ENCODE data around the gene SSTR3. TPM values are rescaled to one million over a fixed set of nuclear protein-coding genes. Genes with fewer than 3 reads are reported as not detected.
A peak's percentile ranks its signal among the peaks of the same experiment; 100 is the strongest.

SSTR3 gene
- total RNA-seq, 1 experiment from 2014 or later: not detected

- ChIA-PET POLR2A (interaction anchor here (0.7 to 3.0 kb wide), 6 partner anchors 9 to 682 kb away, joined by 3 to 27 read pairs (median 4); no protein-coding TSS in a partner anchor), CTCF (interaction anchor here (0.6 to 6.5 kb wide), 6 partner anchors 16 to 388 kb away, joined by 3 to 62 read pairs (median 5); no protein-coding TSS in a partner anchor)
- DNase-seq (ENCODE audit: unreplicated experiment): peak; percentile 74
- Mint-ChIP-seq H3K27ac (ENCODE audit: low read depth, unreplicated experiment) (peak within 1 kb of the TSS; percentile 35), H3K36me3 (ENCODE audit: insufficient read depth, unreplicated experiment) (no peaks in the 10 kb centered on the region), H3K9me3 (ENCODE audit: unreplicated experiment) (no peaks in the 10 kb centered on the region), H3K4me1 (ENCODE audit: insufficient read depth, unreplicated experiment) (peaks cover 13% of the 10 kb centered on the region), H3K27me3 (ENCODE audit: insufficient read depth, unreplicated experiment) (no peaks in the 10 kb centered on the region), H3K4me3 (ENCODE audit: unreplicated experiment) (peak within 1 kb of the TSS; percentile 80)
- TF ChIP-seq CTCF (IDR thresholded peaks at IDR 0.05; ENCODE audit: unreplicated experiment): no peak
- intact Hi-C loops (cut with micrococcal nuclease): no loop called here
- BruUV-seq (replicated peaks): no TSS peak
Observed at GRCh38 chr22:37244114-37244921, 32.0 kb upstream of the SSTR3 start, which contains the start of gene RAC2. RAC2 (minus strand) TSS chr22:37244269; CDS start chr22:37244148, 121 bp downstream.

GRCh38 chr22:37243402-37244113, 31.3 kb upstream of the SSTR3 start:
- Mint-ChIP-seq H3K27ac (ENCODE audit: low read depth, unreplicated experiment) (peak overlapping the region; percentile 35), H3K36me3 (ENCODE audit: insufficient read depth, unreplicated experiment) (no peaks in the 10 kb centered on the region), H3K4me1 (ENCODE audit: insufficient read depth, unreplicated experiment) (peaks cover 13% of the 10 kb centered on the region), H3K27me3 (ENCODE audit: insufficient read depth, unreplicated experiment) (no peaks in the 10 kb centered on the region), H3K9me3 (ENCODE audit: unreplicated experiment) (no peaks in the 10 kb centered on the region), H3K4me3 (ENCODE audit: unreplicated experiment) (peak overlapping the region; percentile 80)
- ChIA-PET POLR2A (interaction anchor here (0.5 to 3.0 kb wide), 6 partner anchors 10 to 498 kb away, joined by 3 to 27 read pairs (median 4); no protein-coding TSS in a partner anchor), CTCF (interaction anchor here (0.6 to 6.5 kb wide), 7 partner anchors 17 to 461 kb away, joined by 3 to 62 read pairs (median 4); no protein-coding TSS in a partner anchor)
- intact Hi-C loops (cut with micrococcal nuclease): no loop called here
- no peak for DNase-seq (ENCODE audit: unreplicated experiment)
- no TSS peak for BruUV-seq (replicated peaks)
- no peak for TF ChIP-seq CTCF (IDR thresholded peaks at IDR 0.05; ENCODE audit: unreplicated experiment)

- peaks cover 7% of the 10 kb centered on the region for H3K36me3 Mint-ChIP-seq (ENCODE audit: insufficient read depth, unreplicated experiment)
- peaks cover 13% of the 10 kb centered on the region for H3K4me1 Mint-ChIP-seq (ENCODE audit: insufficient read depth, unreplicated experiment)
- intact Hi-C loops (cut with micrococcal nuclease): no loop called here
- H3K4me3 Mint-ChIP-seq (ENCODE audit: unreplicated experiment): peak overlapping the region; percentile 80
- CTCF ChIA-PET: interaction anchor here (0.8 to 6.5 kb wide), 3 partner anchors 18 to 460 kb away, joined by 3 to 62 read pairs (median 8); no protein-coding TSS in a partner anchor
- POLR2A ChIA-PET: interaction anchor here (0.7 to 3.0 kb wide), 6 partner anchors 11 to 227 kb away, joined by 3 to 27 read pairs (median 3); no protein-coding TSS in a partner anchor
- no peaks in the 10 kb centered on the region for H3K27me3 Mint-ChIP-seq (ENCODE audit: insufficient read depth, unreplicated experiment)
- DNase-seq (ENCODE audit: unreplicated experiment): peak; percentile 41
- no peaks in the 10 kb centered on the region for H3K9me3 Mint-ChIP-seq (ENCODE audit: unreplicated experiment)
- no peak for TF ChIP-seq CTCF (IDR thresholded peaks at IDR 0.05; ENCODE audit: unreplicated experiment)
- no TSS peak for BruUV-seq (replicated peaks)
- peak overlapping the region; percentile 69 for H3K27ac Mint-ChIP-seq (ENCODE audit: low read depth, unreplicated experiment)
Observed at GRCh38 chr22:37242395-37242918, 30.2 kb upstream of the SSTR3 start.

Data from MCF 10A (cell line).